Ovary (tissue), 9 donors: ENCODE data around the gene BARHL2. TPM values are rescaled to one million over a fixed set of nuclear protein-coding genes. Genes with fewer than 3 reads are reported as not detected.

ENCODE experiments used
- DNase-seq, 5 donors: peaks; one replicate each; pipeline ENCODE4 v3.0.0-alpha.2; 2019 to 2020
- H3K27ac ChIP-seq, 2 donors: fragments of 200-600 bp; one replicate each; pipeline versions ENCODE4 v1.5.1 to v1.8.0; 2019 to 2022
- H3K27me3 ChIP-seq: fragments of 200-600 bp; one replicate; pipeline ENCODE4 v1.8.0; 2022
- H3K36me3 ChIP-seq: fragments of 200-600 bp; sonication (generic); one replicate; pipeline ENCODE4 v1.5.1; 2019
- H3K4me1 ChIP-seq: one replicate; pipeline ENCODE4 v1.8.1; 2013; ENCODE audit warnings: mild to moderate bottlenecking, moderate library complexity; ENCODE audit not compliant: insufficient read depth
- H3K4me3 ChIP-seq: fragments of 200-600 bp; sonication (generic); one replicate; pipeline ENCODE4 v1.5.1; 2017
- H3K9me3 ChIP-seq, 2 donors: fragments of 200-600 bp in 1 of 2; sonication (generic) in 1 of 2; one replicate each; pipeline versions ENCODE4 v1.5.1 to v1.8.1; 2013 to 2019; ENCODE audit warnings: mild to moderate bottlenecking in 1 of 2, moderate library complexity in 1 of 2
- EP300 ChIP-seq: sonication (generic); formaldehyde crosslinking; IDR thresholded peaks from one replicate; pipeline ENCODE4 v1.6.1; 2017; ENCODE audit warnings: antibody characterized with exemption
- POLR2A ChIP-seq: fragments of 450-650 bp; IDR thresholded peaks from one replicate; pipeline ENCODE4 v1.6.1; 2017; ENCODE audit warnings: antibody characterized with exemption, mild to moderate bottlenecking, moderate library complexity
- WGBS, 3 donors: extraction: QIAGEN DNeasy Blood & Tissue Kit in 1 of 3; methylation state at CpG; one replicate each; pipeline versions ENCODE4 v1.1.5 to v1.1.7; 2013 to 2017; 5-methylcytosine and 5-hydroxymethylcytosine counted together
- intact Hi-C, 4 donors: fragments of 100-400 bp; cut with DNase I; formaldehyde crosslinking; loops; one replicate each; pipeline versions ENCODE4 v1.11.0 to v1.15.1; 2022 to 2023
- polyA plus RNA-seq, 2 donors: library from polyadenylated mRNA; stranded (reverse); fragments of 200-250 nt in 1 of 2; fragments of 350-450 nt in 1 of 2; fragmentation: Illumina TruSeq in 1 of 2; extraction: RNeasy Lipid Tissue Mini Kit (QIAGEN cat#74804) in 1 of 2; gene quantifications; one replicate each; pipeline ENCODE4 v1.2.3, GENCODE V29; 2013 to 2014
- total RNA-seq, 7 donors: library from RNA; depleted of rRNA in 2 of 7; stranded (reverse); fragments of >200 nt in 2 of 7; fragmentation: NEBNext Ultra II Directional in 3 of 7; extraction: Animal tissue kit (Norgen Biotek cat#: 25700) in 3 of 7; gene quantifications; one replicate each; pipeline versions ENCODE4 v1.1.0 to v1.2.4, GENCODE V29; 2016 to 2023
- TF ChIP-seq, protein P1 (sequence below), 3 donors: fragments of 450-650 bp in 2 of 3; fragments of 200-600 bp in 1 of 3; IDR thresholded peaks; one replicate each; pipeline versions ENCODE4 v1.5.1 to v1.8.0; 2016 to 2022; ENCODE audit warnings: antibody characterized with exemption in 3 of 3, mild to moderate bottlenecking in 1 of 3
- donor health status: DM: no; HTN: no; CAD: no; lungs with moderate emphysema.
- donor health status: DM: no; HTN: no; CAD: no.
- donor health status: Bipolar disorder and iron deficiency.
- donor health status: DM: yes; HTN: yes; CAD: no.
- donor health status: DM: no; HTN: no; CAD: no.
- donor health status: DM: yes; HTN: yes; CAD: no.

The BARHL2 gene
- total and polyA plus RNA-seq, 9 donors: not detected

DNA sequence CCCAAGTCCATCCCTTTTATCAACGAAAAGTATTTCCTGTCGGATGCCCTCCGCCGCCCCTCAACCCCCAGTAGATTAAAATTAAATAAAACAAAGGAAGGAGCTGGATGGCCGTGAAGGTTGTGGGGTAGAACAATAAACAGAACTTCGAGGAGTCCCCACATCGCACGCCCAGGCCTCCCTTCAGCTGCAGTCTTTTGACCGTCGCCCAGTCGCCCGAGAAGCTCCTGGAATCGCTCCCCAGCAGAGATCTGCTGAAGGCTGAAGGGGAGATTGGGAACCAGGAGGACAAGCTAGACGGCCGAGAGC is 905 bp downstream of the BARHL2 start:
- Histone ChIP-seq H3K4me3 (no peak overlapping the region), H3K27me3 (no peaks in the 10 kb centered on the region), H3K27ac (no peak overlapping the region), H3K36me3 (no peaks in the 10 kb centered on the region), H3K4me1 (peaks cover 2% of the 10 kb centered on the region), H3K9me3 (no peaks in the 10 kb centered on the region)
- 3 to 6% (median 4%) methylated on average over 15 of the region's 15 CpGs for WGBS, 3 donors
- TF ChIP-seq POLR2A (no peak), EP300 (no peak)
- TF ChIP-seq, protein P1, sequence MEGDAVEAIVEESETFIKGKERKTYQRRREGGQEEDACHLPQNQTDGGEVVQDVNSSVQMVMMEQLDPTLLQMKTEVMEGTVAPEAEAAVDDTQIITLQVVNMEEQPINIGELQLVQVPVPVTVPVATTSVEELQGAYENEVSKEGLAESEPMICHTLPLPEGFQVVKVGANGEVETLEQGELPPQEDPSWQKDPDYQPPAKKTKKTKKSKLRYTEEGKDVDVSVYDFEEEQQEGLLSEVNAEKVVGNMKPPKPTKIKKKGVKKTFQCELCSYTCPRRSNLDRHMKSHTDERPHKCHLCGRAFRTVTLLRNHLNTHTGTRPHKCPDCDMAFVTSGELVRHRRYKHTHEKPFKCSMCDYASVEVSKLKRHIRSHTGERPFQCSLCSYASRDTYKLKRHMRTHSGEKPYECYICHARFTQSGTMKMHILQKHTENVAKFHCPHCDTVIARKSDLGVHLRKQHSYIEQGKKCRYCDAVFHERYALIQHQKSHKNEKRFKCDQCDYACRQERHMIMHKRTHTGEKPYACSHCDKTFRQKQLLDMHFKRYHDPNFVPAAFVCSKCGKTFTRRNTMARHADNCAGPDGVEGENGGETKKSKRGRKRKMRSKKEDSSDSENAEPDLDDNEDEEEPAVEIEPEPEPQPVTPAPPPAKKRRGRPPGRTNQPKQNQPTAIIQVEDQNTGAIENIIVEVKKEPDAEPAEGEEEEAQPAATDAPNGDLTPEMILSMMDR (IDR thresholded peaks at IDR 0.05): no peak
- no peak for DNase-seq
- intact Hi-C loops: no loop called here

DNA sequence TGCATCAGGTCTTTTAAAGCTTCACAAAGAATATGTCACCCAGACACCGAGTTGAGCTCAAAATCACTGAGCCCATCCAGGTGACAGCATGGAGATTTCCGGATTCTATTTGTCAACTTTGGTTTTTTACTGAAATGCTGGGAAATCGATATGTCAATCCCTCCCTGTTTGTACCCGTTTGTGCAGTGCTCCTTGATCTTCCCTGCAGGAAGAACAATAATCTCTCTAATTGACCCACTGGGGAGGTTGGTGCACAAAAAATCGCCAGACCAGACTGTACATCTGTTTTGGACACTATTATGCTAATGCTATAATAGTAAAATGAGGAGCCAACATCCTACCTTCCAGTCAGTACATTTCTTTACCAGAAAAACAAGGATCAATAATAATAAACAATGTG is 1.8 kb downstream of the BARHL2 start:
- Histone ChIP-seq H3K27me3 (no peaks in the 10 kb centered on the region), H3K36me3 (no peaks in the 10 kb centered on the region), H3K4me3 (no peak overlapping the region), H3K9me3 (no peaks in the 10 kb centered on the region), H3K27ac (no peak overlapping the region), H3K4me1 (peaks cover 2% of the 10 kb centered on the region)
- 2 to 6% (median 3%) methylated on average over 5 of the region's 5 CpGs for WGBS, 3 donors
- no peak for DNase-seq
- intact Hi-C loops: no loop called here
- TF ChIP-seq, protein P1 (IDR thresholded peaks at IDR 0.05): no peak
- no peak for TF ChIP-seq EP300
- TF ChIP-seq POLR2A: no peak

- intact Hi-C loops: no loop called here
- TF ChIP-seq, protein P1 (IDR thresholded peaks at IDR 0.05): no peak
- no peak for TF ChIP-seq EP300
- H3K4me1 ChIP-seq: peaks cover 2% of the 10 kb centered on the region
These were observed 2.6 kb downstream of the BARHL2 start for GRCh38 chr1:90714521-90714951.

GRCh38 chr1:90713741-90714509 is 3.2 kb downstream of the BARHL2 start:
- H3K27me3 ChIP-seq: no peaks in the 10 kb centered on the region
- DNase-seq: no peak
- intact Hi-C loops: no loop called here
- H3K9me3 ChIP-seq: no peaks in the 10 kb centered on the region
- WGBS, 3 donors: 2 to 6% (median 2%) methylated on average over 15 of the region's 15 CpGs
- no peak for TF ChIP-seq EP300
- TF ChIP-seq, protein P1 (IDR thresholded peaks at IDR 0.05): no peak
- no peak for TF ChIP-seq POLR2A
- no peak overlapping the region for H3K27ac ChIP-seq
- H3K36me3 ChIP-seq: no peaks in the 10 kb centered on the region
- no peak overlapping the region for H3K4me3 ChIP-seq
- peaks cover 2% of the 10 kb centered on the region for H3K4me1 ChIP-seq

More at GRCh38 chr1:90714521-90714951, 2.6 kb downstream of the BARHL2 start:
- H3K27me3 ChIP-seq: no peaks in the 10 kb centered on the region
- H3K27ac ChIP-seq: no peak overlapping the region
- H3K9me3 ChIP-seq: no peaks in the 10 kb centered on the region
- no peak overlapping the region for H3K4me3 ChIP-seq
- WGBS, 3 donors: 2 to 4% (median 3%) methylated on average over 14 of the region's 14 CpGs
- H3K36me3 ChIP-seq: no peaks in the 10 kb centered on the region
- DNase-seq: no peak
